HG03439 (cell line): ENCODE data around the gene SRGAP2C.
A peak's percentile ranks its signal among the peaks of the same experiment; 100 is the strongest.
"Not testable (repeated sequence)": the region's sequence is repeated elsewhere in the genome, so short reads cannot be mapped to it uniquely, and the experiment has no call there.

Source experiments
- ATAC-seq: cut with Tn5 transposase; IDR thresholded peaks from one replicate; pipeline ENCODE4 v1.9.1; 2021; ENCODE audit warnings: mild to moderate bottlenecking, moderate library complexity; ENCODE audit not compliant: unreplicated experiment

SRGAP2C gene

GRCh38 chr1:121184290-121185127, at the start of gene SRGAP2C, which contains the start of gene FAM72B:
SRGAP2C (plus strand) TSS chr1:121184975; CDS start chr1:121187447, 2,472 bp downstream.
FAM72B (minus strand) TSS chr1:121184340; CDS start chr1:121183489, 851 bp downstream.
- ATAC-seq, result peak; percentile 87

GRCh38 chr1:121140393-121140792, 44.4 kb upstream of the SRGAP2C start:
- ATAC-seq, result not testable (repeated sequence)

GRCh38 chr1:121148489-121149190, 36.1 kb upstream of the SRGAP2C start:
- not testable (repeated sequence) for ATAC-seq

- not testable (repeated sequence) for ATAC-seq
Measured at GRCh38 chr1:121151294-121151693, 33.5 kb upstream of the SRGAP2C start.

GRCh38 chr1:121152788-121153187, 32.0 kb upstream of the SRGAP2C start:
- ATAC-seq, result not testable (repeated sequence)

- ATAC-seq, result not testable (repeated sequence)
Measured at GRCh38 chr1:121154811-121155210, 30.0 kb upstream of the SRGAP2C start.

- ATAC-seq, result not testable (repeated sequence)
Measured at GRCh38 chr1:121155671-121156358, 29.0 kb upstream of the SRGAP2C start.

GRCh38 chr1:121156958-121157603, 27.7 kb upstream of the SRGAP2C start:
- ATAC-seq, result not testable (repeated sequence)

- not testable (repeated sequence) for ATAC-seq
Measured at GRCh38 chr1:121157609-121158008, 27.2 kb upstream of the SRGAP2C start.

GRCh38 chr1:121160118-121160517, 24.7 kb upstream of the SRGAP2C start:
- ATAC-seq, result not testable (repeated sequence)

GRCh38 chr1:121161199-121161901, 23.4 kb upstream of the SRGAP2C start:
- not testable (repeated sequence) for ATAC-seq

- ATAC-seq, result not testable (repeated sequence)
Measured at GRCh38 chr1:121163850-121164757, 20.7 kb upstream of the SRGAP2C start.

GRCh38 chr1:121165296-121165695, 19.5 kb upstream of the SRGAP2C start:
- ATAC-seq, result not testable (repeated sequence)

- not testable (repeated sequence) for ATAC-seq
Measured at GRCh38 chr1:121167225-121167738, 17.5 kb upstream of the SRGAP2C start.

- not testable (repeated sequence) for ATAC-seq
Measured at GRCh38 chr1:121168152-121168668, 16.6 kb upstream of the SRGAP2C start.

- not testable (repeated sequence) for ATAC-seq
Measured at GRCh38 chr1:121176649-121177048, 8.1 kb upstream of the SRGAP2C start.

GRCh38 chr1:121178197-121178596, 6.6 kb upstream of the SRGAP2C start:
- not testable (repeated sequence) for ATAC-seq

GRCh38 chr1:121183867-121184266, 908 bp upstream of the SRGAP2C start:
- ATAC-seq, result not testable (repeated sequence)
